Measurements from ENCODE around the gene DCDC2. TPM values are rescaled to one million over a fixed set of nuclear protein-coding genes. Genes with fewer than 3 reads are reported as not detected.
A peak's percentile ranks its signal among the peaks of the same experiment; 100 is the strongest.
"Not testable (repeated sequence)": the region's sequence is repeated elsewhere in the genome, so short reads cannot be mapped to it uniquely, and the experiment has no call there.

Gene DCDC2
- total and polyA plus RNA-seq, 8 donors = 13.1 to 40.4 (median 21.1) TPM

GRCh38 chr6:24205020-24205492 is 152.8 kb downstream of the DCDC2 start:
- TF ChIP-seq, protein P1, sequence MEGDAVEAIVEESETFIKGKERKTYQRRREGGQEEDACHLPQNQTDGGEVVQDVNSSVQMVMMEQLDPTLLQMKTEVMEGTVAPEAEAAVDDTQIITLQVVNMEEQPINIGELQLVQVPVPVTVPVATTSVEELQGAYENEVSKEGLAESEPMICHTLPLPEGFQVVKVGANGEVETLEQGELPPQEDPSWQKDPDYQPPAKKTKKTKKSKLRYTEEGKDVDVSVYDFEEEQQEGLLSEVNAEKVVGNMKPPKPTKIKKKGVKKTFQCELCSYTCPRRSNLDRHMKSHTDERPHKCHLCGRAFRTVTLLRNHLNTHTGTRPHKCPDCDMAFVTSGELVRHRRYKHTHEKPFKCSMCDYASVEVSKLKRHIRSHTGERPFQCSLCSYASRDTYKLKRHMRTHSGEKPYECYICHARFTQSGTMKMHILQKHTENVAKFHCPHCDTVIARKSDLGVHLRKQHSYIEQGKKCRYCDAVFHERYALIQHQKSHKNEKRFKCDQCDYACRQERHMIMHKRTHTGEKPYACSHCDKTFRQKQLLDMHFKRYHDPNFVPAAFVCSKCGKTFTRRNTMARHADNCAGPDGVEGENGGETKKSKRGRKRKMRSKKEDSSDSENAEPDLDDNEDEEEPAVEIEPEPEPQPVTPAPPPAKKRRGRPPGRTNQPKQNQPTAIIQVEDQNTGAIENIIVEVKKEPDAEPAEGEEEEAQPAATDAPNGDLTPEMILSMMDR (IDR thresholded peaks at IDR 0.05) = peak in 3 of 4 donors; percentile 29 to 53 (median 33)

DNA sequence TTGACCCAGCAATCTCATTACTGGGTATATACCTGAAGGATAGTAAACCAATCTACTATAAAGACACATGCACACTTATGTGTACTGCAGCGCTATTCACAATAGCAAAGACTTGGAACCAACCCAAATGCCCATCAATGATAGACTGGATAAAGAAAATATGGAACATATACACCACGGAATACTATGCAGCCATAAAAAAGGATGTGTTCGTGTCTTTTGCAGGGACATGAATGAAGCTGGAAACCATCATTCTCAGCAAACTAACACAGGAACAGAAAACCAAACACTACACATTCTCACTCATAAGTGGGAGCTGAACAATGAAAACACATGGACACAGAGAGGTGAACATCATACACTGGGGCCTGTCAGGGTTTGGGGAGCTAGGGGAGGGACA is 153.7 kb downstream of the DCDC2 start:
- H3K27ac ChIP-seq; ATAC-seq; H3K36me3 ChIP-seq; intact Hi-C loops (cut with DNase I); H3K4me1 ChIP-seq; FAIRE-seq; H3K9me3 ChIP-seq; DNase-seq; H3K27me3 ChIP-seq; H3K4me3 ChIP-seq: not testable (repeated sequence)
- 86 to 92% methylated on average over 3 of the region's 3 CpGs for WGBS, 2 donors

More at GRCh38 chr6:24205020-24205492, 152.8 kb downstream of the DCDC2 start:
- intact Hi-C loops (cut with DNase I) = no loop called here
- Histone ChIP-seq H3K36me3 (no peaks in the 10 kb centered on the region), H3K4me1 (no peaks in the 10 kb centered on the region), H3K4me3 (no peak overlapping the region), H3K9me3 (no peaks in the 10 kb centered on the region), H3K27ac (no peak overlapping the region), H3K27me3 (no peaks in the 10 kb centered on the region)
- no peak for FAIRE-seq
- ATAC-seq = peak in 3 of 4 donors; percentile 47 to 62 (median 59)
- 4 to 6% methylated on average over 4 of the region's 4 CpGs for WGBS, 2 donors
- DNase-seq = no peak

DNA sequence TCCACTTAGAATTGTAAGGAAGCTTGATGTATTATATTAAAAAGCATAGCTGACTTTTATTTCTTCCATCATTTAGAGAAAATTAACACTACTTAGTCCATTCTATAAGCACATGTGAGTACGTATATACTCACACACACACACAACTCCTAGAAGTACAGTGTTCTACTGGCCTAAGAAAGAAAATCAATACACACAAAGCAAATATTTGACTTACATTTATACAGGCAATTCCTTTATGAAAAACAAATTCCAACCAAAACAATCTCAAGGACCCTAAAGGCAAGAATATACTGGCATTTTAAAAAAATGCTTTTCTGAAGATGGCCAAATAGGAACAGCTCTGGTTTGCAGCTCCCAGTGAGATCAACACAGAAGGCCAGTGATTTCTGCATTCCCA is 160.0 kb downstream of the DCDC2 start:
- no peak overlapping the region for H3K27ac ChIP-seq
- H3K4me3 ChIP-seq = no peak overlapping the region
- TF ChIP-seq, protein P1 (IDR thresholded peaks at IDR 0.05) = no peak
- H3K27me3 ChIP-seq = no peaks in the 10 kb centered on the region
- H3K4me1 ChIP-seq = peaks cover 0 to 4% (median 0%) of the 10 kb centered on the region in 3 donors
- no peak for ATAC-seq
- no peaks in the 10 kb centered on the region for H3K9me3 ChIP-seq
- WGBS, 2 donors = 23 to 32% methylated on average over 1 of the region's 1 CpG
- no peak for DNase-seq
- intact Hi-C loops (cut with DNase I) = no loop called here
- no peak for FAIRE-seq
- H3K36me3 ChIP-seq = no peaks in the 10 kb centered on the region

DNA sequence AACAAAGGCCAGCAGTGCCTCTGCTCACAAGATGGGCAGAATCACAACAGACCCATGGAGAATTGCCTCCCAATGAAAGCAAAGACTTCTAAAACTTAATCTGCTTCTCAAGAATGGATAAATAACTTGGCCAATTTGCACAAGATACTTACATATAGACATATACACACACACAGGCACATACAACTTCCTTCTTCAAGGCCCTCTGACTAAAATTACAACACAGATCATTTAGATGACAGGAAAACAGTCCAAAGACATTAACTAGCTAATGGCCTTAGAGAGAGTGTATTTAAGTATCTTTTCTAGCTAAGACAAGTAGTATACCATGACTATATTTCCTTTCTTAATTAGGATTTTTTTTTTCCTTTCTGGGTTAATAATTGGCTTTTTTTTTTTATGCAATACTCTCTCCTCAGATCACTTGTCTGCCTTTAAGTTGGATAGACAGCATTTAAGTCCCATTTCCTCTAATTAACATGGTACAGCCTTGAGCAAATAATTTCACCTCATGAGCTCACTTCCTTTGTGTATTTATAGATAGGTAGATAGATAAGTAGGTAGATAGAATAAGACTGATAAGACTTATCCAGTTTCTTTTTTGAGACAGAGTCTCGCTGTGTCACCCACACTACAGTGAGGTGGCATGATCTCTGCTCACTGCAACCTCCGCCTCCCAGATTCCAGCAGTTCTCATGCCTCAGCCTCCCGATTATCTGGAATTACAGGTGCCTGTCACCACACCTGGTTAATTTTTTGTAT is 161.8 kb downstream of the DCDC2 start:
- peaks cover 0 to 4% (median 0%) of the 10 kb centered on the region in 3 donors for H3K4me1 ChIP-seq
- intact Hi-C loops (cut with DNase I) = no loop called here
- H3K36me3 ChIP-seq = no peaks in the 10 kb centered on the region
- WGBS, 2 donors = 86 to 94% methylated on average over 3 of the region's 3 CpGs
- TF ChIP-seq, protein P1 (IDR thresholded peaks at IDR 0.05) = no peak
- ATAC-seq = peak in 2 of 4 donors; percentile 24 to 28
- no peak for DNase-seq
- H3K27ac ChIP-seq = no peak overlapping the region
- no peaks in the 10 kb centered on the region for H3K27me3 ChIP-seq
- no peak overlapping the region for H3K4me3 ChIP-seq
- no peak for FAIRE-seq
- H3K9me3 ChIP-seq = no peaks in the 10 kb centered on the region

GRCh38 chr6:24194978-24195700 is 162.7 kb downstream of the DCDC2 start:
- ATAC-seq = no peak

More at GRCh38 chr6:24194978-24195700, 162.7 kb downstream of the DCDC2 start:
- 97 to 98% methylated on average over 2 of the region's 2 CpGs for WGBS, 2 donors
- TF ChIP-seq, protein P1 (IDR thresholded peaks at IDR 0.05) = no peak
- FAIRE-seq (no peak), DNase-seq (no peak)
- intact Hi-C loops (cut with DNase I) = no loop called here
- Histone ChIP-seq H3K36me3 (no peaks in the 10 kb centered on the region), H3K9me3 (no peaks in the 10 kb centered on the region), H3K4me3 (no peak overlapping the region), H3K4me1 (peaks cover 0 to 4% (median 0%) of the 10 kb centered on the region in 3 donors), H3K27me3 (no peaks in the 10 kb centered on the region), H3K27ac (no peak overlapping the region)

Measured in pancreas (tissue), 10 donors.